ENCODE data around the gene EVA1A. TPM values are rescaled to one million over a fixed set of nuclear protein-coding genes. Genes with fewer than 3 reads are reported as not detected.

EVA1A gene
- total RNA-seq, 1 experiment from 2014 or later = 0.21 TPM

- no peak overlapping the region for H3K27ac ChIP-seq (ENCODE audit: low read length)
- DNase-seq (ENCODE audit: low read depth, low spot score) = no peak
- no TSS peak for BruUV-seq (replicated peaks)
- ATAC-seq = no peak
- H3K36me3 ChIP-seq (ENCODE audit: control insufficient read depth, insufficient read depth, low read length) = no peaks in the 10 kb centered on the region
- H3K4me3 ChIP-seq (ENCODE audit: low read depth in 2 of 2, low read length in 2 of 2) = no peak overlapping the region
- ChIA-PET CTCF (no interaction called here), POLR2A (no interaction called here)
- TF ChIP-seq POLR2AphosphoS5 (IDR thresholded peaks at IDR 0.05; ENCODE audit: low read depth, low read length) (no peak), CTCF (IDR thresholded peaks at IDR 0.05) (no peak)
- intact Hi-C loops (cut with micrococcal nuclease; ENCODE audit: unreplicated experiment) = no loop called here
- no peaks in the 10 kb centered on the region for H3K27me3 ChIP-seq (ENCODE audit: control insufficient read depth, insufficient read depth, low read length)
- no peaks in the 10 kb centered on the region for H3K9me3 ChIP-seq (ENCODE audit: control insufficient read depth, insufficient read depth, low read depth, low read length)
- in situ Hi-C loops (cut with HindIII; ENCODE audit: low pct_unique_long_range_greater_than_20kb, low sequenced_read_pairs) = no loop called here
- H3K4me1 ChIP-seq (ENCODE audit: control insufficient read depth, insufficient read depth, low read length) = no peaks in the 10 kb centered on the region
Measured at GRCh38 chr2:75524276-75524911, 36.3 kb downstream of the EVA1A start.

- BruUV-seq (replicated peaks) = no TSS peak
- no peak for DNase-seq (ENCODE audit: low read depth, low spot score)
- Histone ChIP-seq H3K36me3 (ENCODE audit: control insufficient read depth, insufficient read depth, low read length) (no peaks in the 10 kb centered on the region), H3K27ac (ENCODE audit: low read length) (no peak overlapping the region), H3K4me3 (ENCODE audit: low read depth in 2 of 2, low read length in 2 of 2) (no peak overlapping the region), H3K27me3 (ENCODE audit: control insufficient read depth, insufficient read depth, low read length) (no peaks in the 10 kb centered on the region), H3K9me3 (ENCODE audit: control insufficient read depth, insufficient read depth, low read depth, low read length) (no peaks in the 10 kb centered on the region), H3K4me1 (ENCODE audit: control insufficient read depth, insufficient read depth, low read length) (no peaks in the 10 kb centered on the region)
- TF ChIP-seq REST (IDR thresholded peaks at IDR 0.05; ENCODE audit: insufficient read depth in 1 of 2, low read depth in 2 of 2, low read length in 1 of 2) (no peak), TCF7L2 (IDR thresholded peaks at IDR 0.05; ENCODE audit: low read depth, low read length) (no peak), POLR2AphosphoS5 (IDR thresholded peaks at IDR 0.05; ENCODE audit: low read depth, low read length) (no peak), SIN3A (IDR thresholded peaks at IDR 0.05; ENCODE audit: borderline replicate concordance, insufficient read depth, low read depth, low read length) (no peak), CTCF (IDR thresholded peaks at IDR 0.05) (no peak)
- ChIA-PET POLR2A (no interaction called here), CTCF (no interaction called here)
- intact Hi-C loops (cut with micrococcal nuclease; ENCODE audit: unreplicated experiment) = no loop called here
- in situ Hi-C loops (cut with HindIII; ENCODE audit: low pct_unique_long_range_greater_than_20kb, low sequenced_read_pairs) = no loop called here
- no peak for ATAC-seq
Measured at GRCh38 chr2:75523313-75524275, 37.1 kb downstream of the EVA1A start.

Data from Panc1 (cell line).